Neural cell (in vitro differentiated cells): ENCODE data around the gene TENM3. TPM values are rescaled to one million over a fixed set of nuclear protein-coding genes. Genes with fewer than 3 reads are reported as not detected.

Experiments
- H2AFZ ChIP-seq: fragments of 200-600, 300-800 bp; sonication (generic), shearing (Covaris generic); 2 replicates; pipeline ENCODE4 v1.6.0; 2014; ENCODE audit warnings: low read depth, mild to moderate bottlenecking, antibody characterized with exemption, low read length, moderate library complexity
- H3F3A ChIP-seq: fragments of 200-600 bp; shearing (Covaris generic); 2 replicates; pipeline ENCODE4 v1.6.1; 2016; ENCODE audit warnings: mild to moderate bottlenecking, moderate library complexity, mixed read lengths, antibody characterized with exemption, low read length; ENCODE audit not compliant: insufficient read depth, poor library complexity, severe bottlenecking
- H3K27ac ChIP-seq: fragments of 200-600, 300-800 bp; sonication (generic), shearing (Covaris generic); 2 replicates; pipeline ENCODE4 v1.5.1; 2014; ENCODE audit warnings: mild to moderate bottlenecking, low read length, moderate library complexity
- H3K27me3 ChIP-seq: fragments of 300-800, 200-600 bp; sonication (generic), shearing (Covaris generic); 2 replicates; pipeline ENCODE4 v1.6.0; 2014; ENCODE audit warnings: mild to moderate bottlenecking, low read depth, low read length, moderate library complexity; ENCODE audit not compliant: insufficient read depth
- H3K36me3 ChIP-seq: fragments of 300-800, 200-600 bp; sonication (generic), shearing (Covaris generic); 2 replicates; pipeline ENCODE4 v1.5.1; 2014; ENCODE audit warnings: mild to moderate bottlenecking, antibody characterized with exemption, low read length, moderate library complexity; ENCODE audit not compliant: insufficient read depth
- H3K4me2 ChIP-seq: fragments of 300-800, 200-600 bp; sonication (generic), shearing (Covaris generic); 2 replicates; pipeline ENCODE4 v1.6.0; 2014; ENCODE audit warnings: mild to moderate bottlenecking, low read length
- H3K4me3 ChIP-seq: fragments of 300-800, 200-600 bp; sonication (generic), shearing (Covaris generic); 2 replicates; pipeline ENCODE4 v1.5.1; 2014; ENCODE audit warnings: mild to moderate bottlenecking, low read length, moderate library complexity
- H3K79me2 ChIP-seq: fragments of 200-600 bp; shearing (Covaris generic); replicated peaks from 2 replicates; pipeline ENCODE4 v1.6.0; 2014; ENCODE audit warnings: mild to moderate bottlenecking, low read length, moderate library complexity; ENCODE audit not compliant: insufficient read depth
- H3K9ac ChIP-seq: fragments of 300-800, 200-600 bp; sonication (generic), shearing (Covaris generic); 2 replicates; pipeline ENCODE4 v1.6.1; 2016; ENCODE audit warnings: mild to moderate bottlenecking, low read length, mixed read lengths
- H3K9me2 ChIP-seq: fragments of 200-600 bp; shearing (Covaris generic); 2 replicates; pipeline ENCODE4 v1.6.1; 2016; ENCODE audit warnings: mild to moderate bottlenecking, low read length, mixed read lengths; ENCODE audit not compliant: insufficient read depth
- H3K9me3 ChIP-seq: fragments of 200-600, 300-800 bp; sonication (generic), shearing (Covaris generic); 2 replicates; pipeline ENCODE4 v1.6.1; 2016; ENCODE audit warnings: mild to moderate bottlenecking, mixed run types, low read length, moderate library complexity, mixed read lengths
- H4K20me1 ChIP-seq: fragments of 200-600 bp; shearing (Covaris generic); 2 replicates; pipeline ENCODE4 v1.6.1; 2016; ENCODE audit warnings: mild to moderate bottlenecking, mixed run types; ENCODE audit not compliant: insufficient read depth
- EP300 ChIP-seq: fragments of 450-650 bp; conservative IDR thresholded peaks from 2 replicates; pipeline ENCODE4 v1.6.1; 2014; ENCODE audit warnings: antibody characterized with exemption, mild to moderate bottlenecking, moderate library complexity; ENCODE audit not compliant: poor library complexity, severe bottlenecking
- EZH2 ChIP-seq: fragments of 200-600, 300-800 bp; shearing (Covaris generic), sonication (generic); IDR thresholded peaks from 2 replicates; pipeline ENCODE4 v1.6.1; 2014; ENCODE audit warnings: antibody characterized with exemption, low read length, borderline replicate concordance, mild to moderate bottlenecking; ENCODE audit not compliant: insufficient read depth, poor library complexity, severe bottlenecking
- MXI1 ChIP-seq: fragments of 450-650 bp; conservative IDR thresholded peaks from 2 replicates; pipeline ENCODE4 v1.6.1; 2014; ENCODE audit warnings: antibody characterized with exemption, mild to moderate bottlenecking; ENCODE audit not compliant: poor library complexity, severe bottlenecking
- POLR2AphosphoS5 ChIP-seq: IDR thresholded peaks from 2 replicates; pipeline ENCODE4 v1.6.1; 2012
- RAD21 ChIP-seq: fragments of 450-650 bp; conservative IDR thresholded peaks from 2 replicates; pipeline ENCODE4 v1.6.1; 2014; ENCODE audit warnings: antibody characterized with exemption, mild to moderate bottlenecking, moderate library complexity
- REST ChIP-seq: IDR thresholded peaks from 2 replicates; pipeline ENCODE4 v1.6.1; 2012; ENCODE audit warnings: borderline replicate concordance
- SMC3 ChIP-seq: fragments of 450-650 bp; conservative IDR thresholded peaks from 2 replicates; pipeline ENCODE4 v1.6.1; 2014; ENCODE audit warnings: antibody characterized with exemption, mild to moderate bottlenecking, moderate library complexity; ENCODE audit not compliant: poor library complexity
- TAF1 ChIP-seq: IDR thresholded peaks from 2 replicates; pipeline ENCODE4 v1.6.1; 2012; ENCODE audit warnings: low read depth
- polyA plus RNA-seq: library from polyadenylated mRNA; depleted of rRNA; stranded (reverse); fragments of >200 nt; gene quantifications from 2 replicates; pipeline ENCODE4 v1.2.3, GENCODE V29; 2014
- TF ChIP-seq, protein P1 (sequence below): fragments of 450-650 bp; IDR thresholded peaks from 2 replicates; pipeline ENCODE4 v1.5.1; 2014; ENCODE audit warnings: antibody characterized with exemption, mild to moderate bottlenecking, moderate library complexity; ENCODE audit not compliant: poor library complexity, severe bottlenecking

TENM3 gene
- polyA plus RNA-seq, 1 donor from 2014 or later = 7.3 TPM

GRCh38 chr4:182683661-182684060 lies 440.5 kb downstream of the TENM3 start:
- Histone ChIP-seq H3K4me3 (no peak overlapping the region), H3K9ac (no peak overlapping the region), H3K36me3 (no peaks in the 10 kb centered on the region), H3K79me2 (no peaks in the 10 kb centered on the region), H3K27me3 (no peaks in the 10 kb centered on the region), H3K27ac (no peak overlapping the region), H2AFZ (no peak overlapping the region), H3K9me3 (no peaks in the 10 kb centered on the region), H3F3A (no peaks in the 10 kb centered on the region), H3K9me2 (no peaks in the 10 kb centered on the region), H4K20me1 (no peaks in the 10 kb centered on the region), H3K4me2 (no peak overlapping the region)
- TF ChIP-seq EZH2 (no peak), SMC3 (no peak)

DNA sequence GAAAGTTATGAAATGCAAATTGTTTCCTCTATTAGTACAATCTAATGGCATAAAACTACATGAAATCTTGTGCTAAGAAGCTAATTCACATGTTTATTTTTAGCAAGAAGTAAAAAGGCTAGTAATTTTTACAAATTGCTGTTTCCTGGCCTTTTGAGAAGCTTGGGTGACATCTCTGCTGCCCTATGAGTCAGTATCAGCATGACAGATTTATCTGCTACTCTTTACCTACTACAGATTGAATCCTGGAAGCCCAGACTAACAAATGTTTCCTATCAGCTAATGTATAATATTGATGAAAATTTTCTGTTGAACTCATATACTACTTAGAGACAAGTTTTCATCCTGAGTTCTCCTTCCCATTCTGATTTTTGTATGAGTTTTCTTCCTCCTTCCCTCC lies 441.6 kb downstream of the TENM3 start:
- Histone ChIP-seq H3F3A (no peaks in the 10 kb centered on the region), H3K79me2 (no peaks in the 10 kb centered on the region), H3K9me2 (no peaks in the 10 kb centered on the region), H3K27me3 (no peaks in the 10 kb centered on the region), H3K4me3 (no peak overlapping the region), H3K36me3 (no peaks in the 10 kb centered on the region), H3K9me3 (no peaks in the 10 kb centered on the region), H3K9ac (no peak overlapping the region), H3K27ac (no peak overlapping the region), H3K4me2 (no peak overlapping the region), H4K20me1 (no peaks in the 10 kb centered on the region), H2AFZ (no peak overlapping the region)
- TF ChIP-seq RAD21 (no peak), EP300 (no peak), POLR2AphosphoS5 (no peak)

DNA sequence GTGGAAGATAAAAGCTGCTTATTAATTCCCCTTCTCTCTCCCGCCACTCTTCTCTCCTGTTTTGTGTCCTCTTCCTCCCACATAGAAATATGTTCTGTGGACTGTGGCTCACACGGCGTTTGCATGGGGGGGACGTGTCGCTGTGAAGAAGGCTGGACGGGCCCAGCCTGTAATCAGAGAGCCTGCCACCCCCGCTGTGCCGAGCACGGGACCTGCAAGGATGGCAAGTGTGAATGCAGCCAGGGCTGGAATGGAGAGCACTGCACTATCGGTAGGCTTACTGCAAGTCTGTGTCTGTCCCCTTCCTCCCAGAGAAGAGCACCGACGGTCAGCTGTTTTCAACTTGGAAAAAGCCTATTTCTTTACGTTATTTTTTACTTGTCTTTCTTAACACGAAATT lies 444.9 kb downstream of the TENM3 start:
- H4K20me1 ChIP-seq = no peaks in the 10 kb centered on the region
- H3K4me2 ChIP-seq = no peak overlapping the region
- no peak overlapping the region for H2AFZ ChIP-seq
- no peaks in the 10 kb centered on the region for H3K79me2 ChIP-seq
- H3K36me3 ChIP-seq = no peaks in the 10 kb centered on the region
- H3K4me3 ChIP-seq = no peak overlapping the region
- H3K27me3 ChIP-seq = no peaks in the 10 kb centered on the region
- H3K9ac ChIP-seq = no peak overlapping the region
- no peaks in the 10 kb centered on the region for H3F3A ChIP-seq
- H3K9me2 ChIP-seq = no peaks in the 10 kb centered on the region
- TF ChIP-seq EZH2 (no peak), SMC3 (no peak), MXI1 (no peak), REST (no peak), TAF1 (no peak), POLR2AphosphoS5 (no peak), RAD21 (no peak), EP300 (no peak)
- TF ChIP-seq, protein P1, sequence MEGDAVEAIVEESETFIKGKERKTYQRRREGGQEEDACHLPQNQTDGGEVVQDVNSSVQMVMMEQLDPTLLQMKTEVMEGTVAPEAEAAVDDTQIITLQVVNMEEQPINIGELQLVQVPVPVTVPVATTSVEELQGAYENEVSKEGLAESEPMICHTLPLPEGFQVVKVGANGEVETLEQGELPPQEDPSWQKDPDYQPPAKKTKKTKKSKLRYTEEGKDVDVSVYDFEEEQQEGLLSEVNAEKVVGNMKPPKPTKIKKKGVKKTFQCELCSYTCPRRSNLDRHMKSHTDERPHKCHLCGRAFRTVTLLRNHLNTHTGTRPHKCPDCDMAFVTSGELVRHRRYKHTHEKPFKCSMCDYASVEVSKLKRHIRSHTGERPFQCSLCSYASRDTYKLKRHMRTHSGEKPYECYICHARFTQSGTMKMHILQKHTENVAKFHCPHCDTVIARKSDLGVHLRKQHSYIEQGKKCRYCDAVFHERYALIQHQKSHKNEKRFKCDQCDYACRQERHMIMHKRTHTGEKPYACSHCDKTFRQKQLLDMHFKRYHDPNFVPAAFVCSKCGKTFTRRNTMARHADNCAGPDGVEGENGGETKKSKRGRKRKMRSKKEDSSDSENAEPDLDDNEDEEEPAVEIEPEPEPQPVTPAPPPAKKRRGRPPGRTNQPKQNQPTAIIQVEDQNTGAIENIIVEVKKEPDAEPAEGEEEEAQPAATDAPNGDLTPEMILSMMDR = no peak
- H3K9me3 ChIP-seq = no peaks in the 10 kb centered on the region
- H3K27ac ChIP-seq = no peak overlapping the region
